ENCODE data around the gene SCN4B. TPM values are rescaled to one million over a fixed set of nuclear protein-coding genes. Genes with fewer than 3 reads are reported as not detected.

Gene SCN4B
- polyA plus RNA-seq, 1 donor, result 4.7 TPM

DNA sequence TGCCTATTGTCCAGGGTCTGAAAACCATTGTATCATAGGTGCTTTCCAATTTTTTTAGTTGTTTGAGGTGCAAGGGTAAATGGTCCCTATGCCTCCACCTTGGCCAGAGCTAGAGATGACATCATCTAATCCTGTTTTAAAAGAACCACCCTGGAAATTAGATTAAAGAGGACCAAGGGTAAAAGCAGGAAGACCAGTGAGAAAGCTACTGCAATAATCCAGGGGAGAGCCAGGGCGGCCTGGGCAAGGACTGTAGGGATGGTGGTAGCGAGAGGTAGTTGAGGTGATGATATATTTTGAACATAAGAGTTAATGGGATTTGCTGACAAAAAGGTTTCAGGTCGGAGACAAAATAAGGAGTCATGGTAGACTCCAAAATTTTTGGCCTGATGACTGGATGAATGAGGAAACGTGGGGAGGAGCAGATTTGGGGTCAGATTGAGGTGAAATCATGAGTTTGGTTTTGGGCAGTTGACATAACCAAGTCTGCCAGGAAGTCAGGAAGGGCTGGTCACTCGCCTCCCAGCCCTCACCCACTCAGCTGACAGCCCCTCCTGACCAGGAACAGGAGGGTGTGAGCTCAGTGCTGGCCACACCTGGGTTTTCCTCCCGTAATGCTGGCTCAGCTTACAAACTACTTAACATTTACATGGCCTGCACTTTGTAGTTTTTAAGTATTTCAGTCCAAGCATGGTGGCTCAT, 23.0 kb downstream of the SCN4B start:
- DNase-seq (ENCODE audit: low read depth), result no peak

DNA sequence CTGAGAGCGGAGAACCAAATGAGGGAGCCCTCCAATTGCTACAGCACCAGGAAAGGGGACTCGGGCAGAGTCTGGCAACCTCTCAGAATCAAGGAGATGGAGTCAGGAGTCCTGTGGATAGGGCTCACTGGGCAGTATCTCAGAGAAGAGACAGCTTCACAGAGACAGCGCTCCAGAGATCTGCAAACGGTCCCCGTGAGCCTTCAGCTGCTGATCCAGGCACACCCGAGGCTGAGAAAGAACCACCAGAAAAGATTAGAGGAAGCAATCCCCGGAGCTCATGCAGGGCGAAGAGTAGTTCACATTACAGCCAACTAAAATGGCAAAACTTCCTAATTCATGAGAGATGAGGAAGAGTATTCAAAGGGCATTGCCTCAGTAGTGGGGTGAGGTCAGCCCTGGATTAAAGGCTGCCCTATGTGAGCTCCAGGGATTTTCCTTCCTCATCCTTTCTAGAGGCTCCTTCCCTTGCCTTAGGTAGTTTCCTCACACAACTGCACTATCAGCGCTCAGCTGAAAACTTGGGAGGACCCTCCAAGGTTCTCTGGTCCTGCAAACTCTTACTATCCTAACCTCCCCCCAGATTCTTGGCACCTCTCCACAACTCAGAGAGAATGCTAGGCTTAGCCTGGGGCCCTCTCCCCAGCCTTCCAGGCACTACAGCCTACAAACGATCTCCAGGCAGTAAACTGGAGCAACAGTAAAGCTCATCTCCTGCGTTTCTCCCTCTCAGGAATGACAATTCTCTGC, 23.7 kb downstream of the SCN4B start:
- DNase-seq (ENCODE audit: low read depth), result no peak

DNA sequence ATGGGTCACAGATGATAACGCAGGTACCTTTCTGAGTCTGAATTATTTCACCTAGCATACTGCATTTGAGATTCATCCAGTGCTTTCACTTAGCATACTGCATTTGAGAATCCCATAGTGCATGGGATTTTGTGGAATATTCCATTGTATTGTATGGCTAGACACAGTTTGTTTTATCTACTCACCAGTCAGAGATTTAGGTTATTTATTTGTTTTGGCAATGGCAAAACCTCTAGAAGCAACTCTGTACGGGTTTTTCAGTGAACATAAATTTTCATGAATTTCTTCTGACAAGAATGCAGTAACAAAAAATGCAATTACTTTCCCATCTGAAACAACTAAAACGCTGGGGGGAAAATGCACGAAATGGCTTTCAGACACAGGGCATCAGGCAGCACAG, 24.3 kb downstream of the SCN4B start:
- DNase-seq (ENCODE audit: low read depth), result no peak

- no peak for DNase-seq (ENCODE audit: low read depth)
These were observed 26.4 kb downstream of the SCN4B start for GRCh38 chr11:118126082-118126838.

- no peak for DNase-seq (ENCODE audit: low read depth)
These were observed 27.6 kb downstream of the SCN4B start for GRCh38 chr11:118124929-118125535.

DNA sequence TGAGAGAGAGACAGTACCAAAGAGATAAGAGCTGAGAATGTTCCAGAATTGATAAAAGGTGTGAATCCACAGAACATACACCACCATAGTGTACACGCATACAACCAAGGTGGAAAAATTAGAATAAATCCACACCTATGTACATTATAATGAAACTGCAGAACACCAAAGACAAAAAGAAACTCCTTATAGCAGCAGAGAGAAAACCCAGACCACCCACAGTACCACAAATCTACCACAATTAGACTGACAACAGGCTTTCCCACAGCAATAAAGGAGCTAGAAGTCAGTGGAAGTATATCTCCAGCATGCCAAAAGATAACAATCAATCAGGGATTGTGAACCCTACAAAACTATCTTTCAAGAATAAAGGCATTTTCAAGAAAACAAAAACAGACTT, 31.8 kb downstream of the SCN4B start:
- no peak for DNase-seq (ENCODE audit: low read depth)

DNA sequence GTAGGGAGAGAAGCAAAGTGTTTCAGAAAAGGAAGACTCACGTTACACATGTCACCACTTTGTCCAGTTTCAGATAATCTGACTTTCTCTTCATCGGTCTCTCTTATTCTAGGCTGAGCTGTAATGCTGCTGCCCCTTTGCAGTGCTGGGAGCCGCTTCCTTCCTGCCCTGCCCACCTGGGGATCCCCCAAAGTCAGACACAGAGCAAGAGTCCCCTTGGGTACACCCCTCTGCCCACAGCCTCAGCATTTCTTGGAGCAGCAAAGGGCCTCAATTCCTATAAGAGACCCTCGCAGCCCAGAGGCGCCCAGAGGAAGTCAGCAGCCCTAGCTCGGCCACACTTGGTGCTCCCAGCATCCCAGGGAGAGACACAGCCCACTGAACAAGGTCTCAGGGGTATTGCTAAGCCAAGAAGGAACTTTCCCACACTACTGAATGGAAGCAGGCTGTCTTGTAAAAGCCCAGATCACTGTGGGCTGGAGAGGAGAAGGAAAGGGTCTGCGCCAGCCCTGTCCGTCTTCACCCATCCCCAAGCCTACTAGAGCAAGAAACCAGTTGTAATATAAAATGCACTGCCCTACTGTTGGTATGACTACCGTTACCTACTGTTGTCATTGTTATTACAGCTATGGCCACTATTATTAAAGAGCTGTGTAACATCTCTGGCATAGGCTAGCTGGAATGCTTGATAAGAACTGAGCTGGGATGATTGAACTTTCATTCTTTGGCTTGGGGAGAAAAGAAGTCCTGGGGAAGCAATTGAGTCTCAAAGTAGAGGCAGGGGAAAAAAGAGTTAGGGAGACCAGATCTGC, 34.6 kb downstream of the SCN4B start:
- no peak for DNase-seq (ENCODE audit: low read depth)

DNA sequence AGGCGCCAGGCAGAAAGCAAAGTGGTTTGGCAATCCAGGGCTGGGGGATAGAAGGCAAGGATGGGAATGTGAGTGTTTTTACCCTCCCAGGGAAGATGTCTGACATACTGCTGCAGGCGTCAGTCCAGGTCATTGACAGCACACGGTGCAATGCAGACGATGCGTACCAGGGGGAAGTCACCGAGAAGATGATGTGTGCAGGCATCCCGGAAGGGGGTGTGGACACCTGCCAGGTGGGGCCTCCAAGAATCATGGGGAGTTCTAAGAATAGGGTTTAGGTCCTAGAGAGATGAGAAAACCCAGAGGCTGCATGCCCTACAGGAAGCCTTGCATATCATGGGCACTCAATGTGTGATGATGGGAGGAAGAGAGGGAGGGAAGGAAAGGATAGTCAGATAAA, 37.6 kb downstream of the SCN4B start:
- no peak for DNase-seq (ENCODE audit: low read depth)

- no peak for DNase-seq (ENCODE audit: low read depth)
These were observed 38.4 kb downstream of the SCN4B start for GRCh38 chr11:118114266-118114665.

DNA sequence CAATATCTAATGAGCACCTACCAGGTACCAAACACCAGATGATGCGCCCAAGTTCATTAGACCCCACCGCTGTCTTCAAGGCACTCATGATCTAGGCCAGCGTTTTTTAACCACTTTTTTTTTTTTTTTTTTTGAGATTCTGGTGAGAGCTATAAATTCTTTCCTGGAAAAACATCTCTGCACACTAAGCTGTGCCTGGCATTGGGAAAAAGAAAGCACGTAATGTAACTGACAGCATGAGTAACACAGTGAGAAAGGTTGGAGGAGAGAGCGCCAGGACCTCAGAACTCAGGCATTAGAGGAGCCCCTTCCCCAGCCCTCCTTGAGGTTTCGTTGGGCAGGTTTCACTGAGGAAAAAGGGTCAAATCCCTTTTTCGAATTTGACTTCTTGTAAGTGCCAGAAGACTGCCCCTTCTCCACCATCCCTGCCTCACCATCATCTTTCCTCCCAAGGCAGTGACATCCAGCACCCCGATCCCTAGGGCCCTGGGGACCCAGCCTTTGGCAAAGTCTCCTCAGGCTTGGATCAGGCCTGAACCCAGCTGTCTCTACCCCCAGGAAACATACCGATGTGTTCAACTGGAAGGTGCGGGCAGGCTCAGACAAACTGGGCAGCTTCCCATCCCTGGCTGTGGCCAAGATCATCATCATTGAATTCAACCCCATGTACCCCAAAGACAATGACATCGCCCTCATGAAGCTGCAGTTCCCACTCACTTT, 39.8 kb downstream of the SCN4B start:
- no peak for DNase-seq (ENCODE audit: low read depth)

GRCh38 chr11:118111744-118112035, 40.9 kb downstream of the SCN4B start:
- no peak for DNase-seq (ENCODE audit: low read depth)

GRCh38 chr11:118111019-118111743, 41.4 kb downstream of the SCN4B start:
- DNase-seq (ENCODE audit: low read depth), result no peak

DNA sequence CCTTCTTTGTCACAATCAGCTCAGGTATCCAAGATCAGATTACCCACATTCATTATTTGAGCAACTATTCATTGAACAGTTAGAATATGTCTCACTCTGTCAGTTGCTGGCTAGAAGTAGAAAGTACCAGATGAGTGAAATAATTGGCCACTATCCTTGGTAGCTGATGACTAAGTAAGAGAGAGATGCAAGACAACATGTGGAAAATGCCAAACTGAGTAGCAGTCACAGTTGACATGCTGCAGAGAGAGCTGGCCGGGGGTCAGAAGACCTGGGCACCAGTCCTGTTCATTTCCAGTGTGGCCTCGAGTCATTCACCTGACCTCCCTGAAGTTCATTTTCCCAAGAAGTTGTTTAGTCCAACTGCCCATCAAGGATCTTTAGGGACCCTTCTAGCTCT, 43.4 kb downstream of the SCN4B start:
- DNase-seq (ENCODE audit: low read depth), result no peak

GRCh38 chr11:118108513-118108912, 44.1 kb downstream of the SCN4B start:
- no peak for DNase-seq (ENCODE audit: low read depth)

DNA sequence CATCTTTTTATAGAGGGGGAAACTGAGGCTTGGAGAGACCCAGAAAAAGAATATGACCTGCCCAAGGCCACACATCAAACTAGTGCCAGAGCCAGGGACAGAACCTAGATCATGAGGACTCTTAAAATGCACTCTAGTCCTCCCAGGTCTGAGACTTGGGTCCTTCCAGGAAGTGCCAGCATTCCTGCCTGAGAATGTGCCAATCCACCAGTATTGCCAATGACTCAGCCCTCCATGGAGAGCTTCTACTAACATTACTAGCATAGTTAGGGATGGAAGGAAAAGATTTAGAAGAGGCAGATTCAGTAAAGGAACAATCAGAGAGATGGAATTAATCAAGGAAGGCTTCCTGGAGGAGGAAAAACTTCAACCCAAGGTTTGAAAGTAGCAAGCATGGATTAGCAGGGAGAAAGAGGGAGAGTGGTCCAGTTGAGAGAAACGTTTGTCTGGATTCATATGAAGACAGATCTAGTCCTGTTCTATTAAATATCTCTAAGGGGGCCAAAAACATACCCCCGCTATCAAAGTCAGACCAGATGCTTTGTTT, 45.8 kb downstream of the SCN4B start:
- no peak for DNase-seq (ENCODE audit: low read depth)

DNA sequence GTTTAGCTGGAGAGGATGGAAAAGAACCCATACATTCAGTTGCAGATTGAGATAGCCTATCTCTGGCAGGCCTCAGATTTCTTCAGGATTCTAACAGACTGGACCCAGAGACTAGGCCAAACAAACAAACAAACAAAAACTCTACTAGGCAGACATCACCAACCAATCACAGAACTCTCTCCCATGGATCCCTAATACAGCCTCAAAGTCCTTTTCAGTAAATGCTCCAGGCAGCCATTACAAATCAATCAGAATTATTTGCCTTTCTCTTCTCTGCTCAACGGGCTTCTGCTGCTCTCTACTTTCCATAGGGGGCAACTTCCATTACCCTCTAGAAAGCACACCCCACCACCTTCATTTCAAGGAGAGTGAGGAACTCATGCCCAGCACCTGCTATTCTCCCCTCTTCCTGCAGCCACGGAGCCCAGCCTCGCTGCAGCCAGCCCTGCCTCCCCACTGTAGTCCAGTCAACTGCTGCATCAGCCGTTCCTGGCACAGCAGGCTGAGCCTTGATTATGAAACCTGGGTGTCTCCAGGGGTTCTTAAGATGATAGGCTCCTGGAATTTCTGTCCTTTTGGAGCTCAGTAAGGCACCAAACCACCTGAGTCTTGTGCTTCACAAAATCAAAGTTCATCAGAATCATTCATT, 46.8 kb downstream of the SCN4B start:
- DNase-seq (ENCODE audit: low read depth), result no peak

- no peak for DNase-seq (ENCODE audit: low read depth)
These were observed 48.1 kb downstream of the SCN4B start for GRCh38 chr11:118104491-118104890.

DNA sequence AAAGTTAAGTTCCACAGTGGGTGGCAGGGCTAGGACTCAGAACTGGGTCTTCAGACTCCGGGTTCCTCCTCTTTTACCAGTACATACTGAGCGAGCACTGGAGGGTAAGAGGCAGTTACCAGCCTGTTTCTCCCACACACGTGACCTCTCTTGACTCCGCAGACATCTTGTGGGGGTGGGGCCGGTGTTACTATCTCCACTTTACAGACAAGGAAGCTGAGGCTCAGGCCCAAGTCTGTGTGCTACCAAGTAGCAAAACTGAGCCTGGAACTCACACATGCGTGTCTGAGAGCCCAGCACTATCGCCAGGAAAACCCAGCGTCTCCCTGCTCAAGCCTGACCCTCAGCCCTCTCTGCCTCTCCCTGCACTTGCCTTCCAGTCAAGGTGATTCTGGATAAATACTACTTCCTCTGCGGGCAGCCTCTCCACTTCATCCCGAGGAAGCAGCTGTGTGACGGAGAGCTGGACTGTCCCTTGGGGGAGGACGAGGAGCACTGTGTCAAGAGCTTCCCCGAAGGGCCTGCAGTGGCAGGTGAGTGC, 49.8 kb downstream of the SCN4B start:
- no peak for DNase-seq (ENCODE audit: low read depth)

DNA sequence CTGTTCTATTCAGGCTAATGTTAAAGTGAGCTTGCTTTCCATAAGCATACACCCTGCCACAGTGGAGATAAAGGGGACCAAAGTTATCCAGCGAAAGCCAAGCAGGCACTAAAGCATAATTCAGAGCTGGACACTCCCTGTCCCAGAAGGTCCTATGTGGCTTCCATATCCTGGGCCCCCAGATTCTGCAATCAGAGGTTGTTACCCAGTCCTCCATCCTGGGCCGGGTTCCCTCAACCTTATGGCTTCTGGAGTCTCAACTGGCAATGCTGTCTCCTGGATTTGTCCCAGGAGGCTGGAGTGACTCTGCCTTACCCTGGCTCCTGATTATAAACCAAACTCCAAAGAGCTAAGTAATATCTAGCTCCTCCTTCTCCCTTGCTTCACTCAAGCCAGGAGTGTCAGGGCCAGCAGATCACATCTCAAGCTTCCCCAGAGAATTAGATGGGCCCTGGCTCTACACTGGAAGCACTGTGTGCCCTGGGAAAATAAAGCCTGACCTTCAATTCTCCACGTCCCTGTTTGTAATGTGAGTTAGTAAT, 51.9 kb downstream of the SCN4B start:
- DNase-seq (ENCODE audit: low read depth), result no peak
